ENCODE data around the gene BTRC.

DNA sequence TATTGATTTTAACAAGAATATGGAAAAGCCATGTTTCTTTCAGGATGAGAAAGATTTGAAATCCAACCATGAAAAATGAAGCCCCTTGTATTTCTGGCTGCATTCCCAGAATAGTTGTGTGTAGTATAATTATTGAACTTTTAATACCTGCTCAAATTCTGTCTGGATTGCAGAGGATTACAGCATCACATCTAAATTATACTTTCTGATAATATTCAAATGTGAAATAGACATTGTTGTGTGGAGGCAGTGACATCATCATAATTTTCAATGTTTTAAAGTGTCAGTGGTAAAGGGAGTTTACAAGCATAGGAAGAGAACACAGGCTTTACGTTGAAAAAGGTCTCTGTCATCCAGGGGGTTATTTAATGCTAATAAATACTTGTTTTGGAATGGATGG, 140.7 kb downstream of the BTRC start:
- TF ChIP-seq POLR2A (IDR thresholded peaks at IDR 0.05), result no peak
- TF ChIP-seq, protein P1, sequence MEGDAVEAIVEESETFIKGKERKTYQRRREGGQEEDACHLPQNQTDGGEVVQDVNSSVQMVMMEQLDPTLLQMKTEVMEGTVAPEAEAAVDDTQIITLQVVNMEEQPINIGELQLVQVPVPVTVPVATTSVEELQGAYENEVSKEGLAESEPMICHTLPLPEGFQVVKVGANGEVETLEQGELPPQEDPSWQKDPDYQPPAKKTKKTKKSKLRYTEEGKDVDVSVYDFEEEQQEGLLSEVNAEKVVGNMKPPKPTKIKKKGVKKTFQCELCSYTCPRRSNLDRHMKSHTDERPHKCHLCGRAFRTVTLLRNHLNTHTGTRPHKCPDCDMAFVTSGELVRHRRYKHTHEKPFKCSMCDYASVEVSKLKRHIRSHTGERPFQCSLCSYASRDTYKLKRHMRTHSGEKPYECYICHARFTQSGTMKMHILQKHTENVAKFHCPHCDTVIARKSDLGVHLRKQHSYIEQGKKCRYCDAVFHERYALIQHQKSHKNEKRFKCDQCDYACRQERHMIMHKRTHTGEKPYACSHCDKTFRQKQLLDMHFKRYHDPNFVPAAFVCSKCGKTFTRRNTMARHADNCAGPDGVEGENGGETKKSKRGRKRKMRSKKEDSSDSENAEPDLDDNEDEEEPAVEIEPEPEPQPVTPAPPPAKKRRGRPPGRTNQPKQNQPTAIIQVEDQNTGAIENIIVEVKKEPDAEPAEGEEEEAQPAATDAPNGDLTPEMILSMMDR (IDR thresholded peaks at IDR 0.05), result no peak
- TF ChIP-seq POLR2AphosphoS5 (IDR thresholded peaks at IDR 0.05), result no peak

All from stomach (tissue), 4 donors.